H1 (cell line): ENCODE results near the gene SLC15A2. TPM values are rescaled to one million over a fixed set of nuclear protein-coding genes. Genes with fewer than 3 reads are reported as not detected.

Source experiments
- CTCF ChIA-PET: fragments of 300-600 bp; sonication (Branson Sonifier 250); formaldehyde crosslinking; loops from one replicate; lab custom pipeline; 2021; ENCODE audit not compliant: partially characterized antibody; lab: Charles Lee
- POLR2A ChIA-PET: fragments of 300-600 bp; sonication (Branson Sonifier 250); formaldehyde crosslinking; loops from one replicate; lab custom pipeline; 2021; ENCODE audit warnings: inconsistent platforms; ENCODE audit not compliant: partially characterized antibody; lab: Charles Lee
- DNase-seq, 2 experiments: peaks; one replicate each; pipeline versions ENCODE4 v3.0.0 to v3.0.0-alpha.2; 2010 to 2022; ENCODE audit warnings: low spot score in 2 of 2, low read depth in 1 of 2, mixed read lengths in 1 of 2
- FAIRE-seq: peaks from 2 replicates; lab custom pipeline; 2011; peaks lifted over from hg19 to GRCh38; lab: Jason Lieb, UNC
- H2AFZ ChIP-seq: 2 replicates; pipeline ENCODE4 v1.8.1; 2012; ENCODE audit warnings: low read length, inconsistent platforms
- H2AK5ac ChIP-seq: 2 replicates; pipeline ENCODE4 v1.6.1; 2013; ENCODE audit warnings: low read depth, low read length
- H2BK120ac ChIP-seq: replicated peaks from 2 replicates; pipeline ENCODE3; 2013; ENCODE audit warnings: low read depth, low read length, inconsistent platforms
- H2BK12ac ChIP-seq: 2 replicates; pipeline ENCODE4 v1.6.1; 2013; ENCODE audit warnings: low read depth, low read length
- H2BK15ac ChIP-seq: 2 replicates; pipeline ENCODE4 v1.6.1; 2013; ENCODE audit warnings: low read length
- H2BK20ac ChIP-seq: 2 replicates; pipeline ENCODE4 v1.6.1; 2013; ENCODE audit warnings: low read length
- H2BK5ac ChIP-seq: 2 replicates; pipeline ENCODE4 v1.6.1; 2013; ENCODE audit warnings: low read depth, low read length
- H3K14ac ChIP-seq: 2 replicates; pipeline ENCODE4 v1.6.1; 2013; ENCODE audit warnings: inconsistent platforms; ENCODE audit not compliant: insufficient read length
- H3K18ac ChIP-seq: 2 replicates; pipeline ENCODE4 v1.6.1; 2013; ENCODE audit warnings: low read length; ENCODE audit errors: extremely low read depth
- H3K23ac ChIP-seq: 2 replicates; pipeline ENCODE4 v1.6.1; 2013; ENCODE audit warnings: inconsistent platforms; ENCODE audit not compliant: insufficient read length
- H3K23me2 ChIP-seq: 2 replicates; pipeline ENCODE4 v1.6.1; 2013; ENCODE audit warnings: low read depth, low read length
- H3K27ac ChIP-seq: 2 replicates; pipeline ENCODE4 v1.6.1; 2011; ENCODE audit warnings: low read depth, low read length, inconsistent platforms
- H3K27me3 ChIP-seq, 4 experiments: replicated peaks in 1 of 4; 1 replicate in 1 of 4; 2 replicates in 3 of 4; pipeline versions ENCODE4 v1.6.1 to v1.8.1; 2011 to 2013; ENCODE audit warnings: low read length in 3 of 4, mild to moderate bottlenecking in 3 of 4, inconsistent platforms in 2 of 4, mixed read lengths in 2 of 4, moderate library complexity in 1 of 4; ENCODE audit not compliant: control insufficient read depth in 3 of 4, insufficient read depth in 3 of 4; ENCODE audit errors: extremely low read depth in 1 of 4
- H3K36me3 ChIP-seq, 4 experiments: 2 replicates each; pipeline versions ENCODE4 v1.6.1 to v1.8.1; 2011 to 2013; ENCODE audit warnings: mild to moderate bottlenecking in 4 of 4, low read length in 3 of 4, moderate library complexity in 2 of 4, control low read depth in 1 of 4, inconsistent platforms in 1 of 4; ENCODE audit not compliant: insufficient read depth in 4 of 4, control insufficient read depth in 2 of 4
- H3K4ac ChIP-seq: replicated peaks from 2 replicates; pipeline ENCODE3; 2013; ENCODE audit warnings: low read length, low read depth, mixed read lengths, inconsistent platforms; ENCODE audit not compliant: insufficient read length
- H3K4me1 ChIP-seq, 4 experiments: replicated peaks in 1 of 4; 1 replicate in 1 of 4; 2 replicates in 3 of 4; pipeline versions ENCODE4 v1.6.1 to v1.8.1; 2011 to 2013; ENCODE audit warnings: low read length in 3 of 4, inconsistent platforms in 2 of 4, mixed read lengths in 1 of 4; ENCODE audit not compliant: insufficient read depth in 4 of 4, control insufficient read depth in 3 of 4
- H3K4me2 ChIP-seq, 2 experiments: 2 replicates each; pipeline versions ENCODE4 v1.6.1 to v1.8.1; 2011 to 2013; ENCODE audit warnings: low read depth in 2 of 2, low read length in 2 of 2, control low read depth in 1 of 2, inconsistent platforms in 1 of 2, mild to moderate bottlenecking in 1 of 2; ENCODE audit not compliant: insufficient read depth in 1 of 2
- H3K4me3 ChIP-seq, 4 experiments: fragments of 200-600, 300-600 bp in 1 of 4; sonication (generic), shearing (Covaris generic), sonication (Bioruptor Twin) in 1 of 4; 2 replicates each; pipeline versions ENCODE4 v1.5.1 to v1.8.1; 2011 to 2016; ENCODE audit warnings: low read length in 4 of 4, low read depth in 3 of 4, control low read depth in 2 of 4, inconsistent platforms in 2 of 4, mild to moderate bottlenecking in 2 of 4, mixed read lengths in 1 of 4, moderate library complexity in 1 of 4; ENCODE audit not compliant: insufficient read depth in 2 of 4; ENCODE audit errors: extremely low read depth in 1 of 4
- H3K56ac ChIP-seq: replicated peaks from 2 replicates; pipeline ENCODE3; 2013; ENCODE audit warnings: low read depth, mild to moderate bottlenecking, mixed read lengths, low read length, inconsistent platforms; ENCODE audit not compliant: insufficient read length
- H3K79me1 ChIP-seq: 2 replicates; pipeline ENCODE4 v1.6.1; 2013; ENCODE audit warnings: low read depth, low read length, control low read depth
- H3K79me2 ChIP-seq, 2 experiments: 2 replicates each; pipeline versions ENCODE4 v1.6.1 to v1.8.1; 2012 to 2013; ENCODE audit warnings: low read length in 2 of 2, mild to moderate bottlenecking in 2 of 2, inconsistent platforms in 1 of 2; ENCODE audit not compliant: insufficient read depth in 2 of 2, control insufficient read depth in 1 of 2
- H3K9ac ChIP-seq, 4 experiments: replicated peaks in 1 of 4; 1 replicate in 1 of 4; 2 replicates in 3 of 4; pipeline versions ENCODE4 v1.6.1 to v1.8.1; 2011 to 2013; ENCODE audit warnings: low read depth in 3 of 4, low read length in 3 of 4, control low read depth in 2 of 4, mild to moderate bottlenecking in 2 of 4, moderate library complexity in 2 of 4, inconsistent platforms in 1 of 4; ENCODE audit errors: extremely low read depth in 1 of 4
- H3K9me3 ChIP-seq, 2 experiments: 2 replicates each; pipeline versions ENCODE4 v1.6.1 to v1.8.1; 2012 to 2013; ENCODE audit warnings: mild to moderate bottlenecking in 2 of 2, moderate library complexity in 2 of 2, control low read depth in 1 of 2, inconsistent platforms in 1 of 2, low read depth in 1 of 2, low read length in 1 of 2, mixed read lengths in 1 of 2; ENCODE audit not compliant: insufficient read depth in 2 of 2
- H4K20me1 ChIP-seq, 2 experiments: replicated peaks in 1 of 2; 2 replicates each; pipeline versions ENCODE3 to v1.8.1; 2011 to 2013; ENCODE audit warnings: inconsistent platforms in 2 of 2, low read length in 2 of 2, mild to moderate bottlenecking in 1 of 2; ENCODE audit not compliant: insufficient read depth in 2 of 2, control insufficient read depth in 1 of 2
- H4K5ac ChIP-seq: 2 replicates; pipeline ENCODE4 v1.6.1; 2013; ENCODE audit warnings: low read length, low read depth, mixed read lengths, inconsistent platforms; ENCODE audit not compliant: insufficient read length
- H4K8ac ChIP-seq: 2 replicates; pipeline ENCODE4 v1.8.0; 2013; ENCODE audit warnings: mild to moderate bottlenecking, moderate library complexity, low read length, inconsistent platforms; ENCODE audit not compliant: insufficient read depth; ENCODE audit errors: extremely low read depth
- H4K91ac ChIP-seq: replicated peaks from 2 replicates; pipeline ENCODE3; 2013; ENCODE audit warnings: low read length, mixed read lengths, inconsistent platforms; ENCODE audit not compliant: insufficient read length
- ATF2 ChIP-seq: IDR thresholded peaks from 2 replicates; pipeline ENCODE4 v1.6.1; 2012; ENCODE audit warnings: low read length, inconsistent platforms
- BCL11A ChIP-seq, 2 experiments: IDR thresholded peaks; one replicate each; pipeline ENCODE4 v1.6.1; 2011; ENCODE audit warnings: low read depth in 2 of 2, low read length in 2 of 2, mild to moderate bottlenecking in 2 of 2
- GABPA ChIP-seq: IDR thresholded peaks from 2 replicates; pipeline ENCODE4 v1.6.1; 2011; ENCODE audit warnings: mild to moderate bottlenecking, low read length, moderate library complexity, borderline replicate concordance; ENCODE audit not compliant: insufficient read depth
- KDM4A ChIP-seq: IDR thresholded peaks from one replicate; pipeline ENCODE4 v1.7.1; 2012; ENCODE audit warnings: low read depth, mild to moderate bottlenecking, moderate library complexity, low read length, inconsistent platforms; ENCODE audit not compliant: severe bottlenecking
- RFX5 ChIP-seq: IDR thresholded peaks from 2 replicates; pipeline ENCODE4 v1.6.1; 2011; ENCODE audit warnings: low read depth, low read length, improper control_type of control experiment, borderline replicate concordance
- whole genome bisulfite sequencing, 2 experiments: shearing (Covaris generic) in 1 of 2; methylation state at CpG; one replicate each; pipeline versions ENCODE4 v1.1.6 to v1.1.7; 2013 to 2015; ENCODE audit warnings: low lambda C conversion rate in 2 of 2, mixed read lengths in 2 of 2, inconsistent platforms in 1 of 2, low coverage in 1 of 2, missing lambda C conversion rate in 1 of 2; ENCODE audit not compliant: insufficient replicate concordance in 2 of 2, insufficient coverage in 1 of 2, insufficient read length in 1 of 2; ENCODE audit errors: extremely low coverage in 1 of 2, missing lambda C conversion rate in 1 of 2; 5-methylcytosine and 5-hydroxymethylcytosine counted together
- polyA plus RNA-seq, 7 experiments: library from polyadenylated mRNA; depleted of rRNA in 3 of 7; stranded (reverse) in 5 of 7; unstranded in 2 of 7; fragments of >200 nt in 5 of 7; fragments of 200-250 nt in 2 of 7; gene quantifications; 1 replicate in 5 of 7; 2 replicates in 1 of 7; 4 replicates in 1 of 7; pipeline versions ENCODE4 v1.2.1 to v1.2.3, GENCODE V29; 2011 to 2013; ENCODE audit warnings: missing spikeins in 2 of 7, mixed read lengths in 2 of 7
- total RNA-seq: library from RNA; stranded (reverse); fragmentation: NEBNext Ultra II Directional; extraction: Animal tissue kit (Norgen Biotek cat#: 25700); gene quantifications from 2 replicates; pipeline ENCODE4 v1.2.1, GENCODE V29; 2021

The SLC15A2 gene
- total and polyA plus RNA-seq, 2 of the 8 experiments (the other 6 are each of a cell fraction or from before 2014, with no cell fraction given): 2.0 to 3.6 TPM

- Histone ChIP-seq H3K14ac (no peak overlapping the region), H3K9me3 (peaks cover 2 to 4% of the 10 kb centered on the region in 2 experiments; a peak in 1 of 4 replicates), H3K36me3 (no peaks in the 10 kb centered on the region), H3K4me1 (peaks cover 0 to 4% (median 0%) of the 10 kb centered on the region in 4 experiments; a peak in 2 of 7 replicates), H2AFZ (no peak overlapping the region), H3K9ac (no peak overlapping the region), H3K27ac (no peak overlapping the region), H3K23me2 (no peaks in the 10 kb centered on the region), H3K56ac (no peak overlapping the region), H3K18ac (no peak overlapping the region), H4K5ac (no peak overlapping the region), H2BK12ac (no peak overlapping the region), H3K4ac (no peak overlapping the region), H3K27me3 (no peaks in the 10 kb centered on the region), H2BK5ac (no peak overlapping the region), H2BK20ac (no peak overlapping the region), H4K91ac (no peak overlapping the region), H2BK120ac (no peak overlapping the region), H2BK15ac (no peak overlapping the region), H3K79me1 (no peaks in the 10 kb centered on the region), H4K20me1 (no peaks in the 10 kb centered on the region), H3K23ac (no peak overlapping the region), H2AK5ac (no peak overlapping the region), H3K4me3 (no peak overlapping the region), H3K79me2 (no peaks in the 10 kb centered on the region), H3K4me2 (no peak overlapping the region), H4K8ac (no peak overlapping the region)
- TF ChIP-seq KDM4A: no peak
- no peak for TF ChIP-seq RFX5
- no peak for TF ChIP-seq BCL11A (IDR thresholded peaks at IDR 0.05; ENCODE audit: low read depth in 2 of 2, low read length in 2 of 2)
- TF ChIP-seq GABPA: no peak
- no peak for TF ChIP-seq ATF2
- DNase-seq (no peak), FAIRE-seq (no peak)
- CTCF ChIA-PET: interaction anchor here (0.9 to 1.0 kb wide), 2 partner anchors 26 to 85 kb away, joined by 4 to 5 read pairs; no protein-coding TSS in a partner anchor
- POLR2A ChIA-PET: no interaction called here
- 82% methylated on average over 2 of the region's 2 CpGs; no CpG with 5 or more reads in 1 of the 2 experiments for WGBS, 2 experiments
Measured at GRCh38 chr3:121969631-121970030, 75.4 kb downstream of the SLC15A2 start.
